T-helper 22 cell (primary cell): Measurements from ENCODE around the gene IQGAP2.
"Not testable (repeated sequence)": the region's sequence is repeated elsewhere in the genome, so short reads cannot be mapped to it uniquely, and the experiment has no call there.

ENCODE experiments used
- DNase-seq: peaks from one replicate; pipeline ENCODE4 v3.0.0-alpha.2; 2020; ENCODE audit warnings: low read depth

IQGAP2 gene

GRCh38 chr5:76657683-76658311 lies 254.7 kb downstream of the IQGAP2 start:
- no peak for DNase-seq

GRCh38 chr5:76660360-76660759 lies 257.3 kb downstream of the IQGAP2 start:
- no peak for DNase-seq

- DNase-seq = no peak
Measured at GRCh38 chr5:76662521-76662920, 259.4 kb downstream of the IQGAP2 start.

GRCh38 chr5:76663573-76663972 lies 260.5 kb downstream of the IQGAP2 start:
- DNase-seq = no peak

- no peak for DNase-seq
Measured at GRCh38 chr5:76664079-76664478, 261.0 kb downstream of the IQGAP2 start.

- DNase-seq = no peak
Measured at GRCh38 chr5:76667495-76667894, 264.4 kb downstream of the IQGAP2 start.

- DNase-seq = no peak
Measured at GRCh38 chr5:76669245-76669644, 266.2 kb downstream of the IQGAP2 start.

GRCh38 chr5:76670508-76670907 lies 267.4 kb downstream of the IQGAP2 start:
- DNase-seq = no peak

- DNase-seq = no peak
Measured at GRCh38 chr5:76672242-76672641, 269.2 kb downstream of the IQGAP2 start.

GRCh38 chr5:76673125-76673524 lies 270.0 kb downstream of the IQGAP2 start:
- no peak for DNase-seq

GRCh38 chr5:76674330-76675066 lies 271.4 kb downstream of the IQGAP2 start:
- DNase-seq = no peak

- no peak for DNase-seq
Measured at GRCh38 chr5:76675364-76675763, 272.3 kb downstream of the IQGAP2 start.

- no peak for DNase-seq
Measured at GRCh38 chr5:76677849-76678472, 274.9 kb downstream of the IQGAP2 start.

GRCh38 chr5:76679231-76679630 lies 276.1 kb downstream of the IQGAP2 start:
- no peak for DNase-seq

GRCh38 chr5:76680826-76681225 lies 277.7 kb downstream of the IQGAP2 start:
- not testable (repeated sequence) for DNase-seq

GRCh38 chr5:76681287-76681686 lies 278.2 kb downstream of the IQGAP2 start:
- no peak for DNase-seq

GRCh38 chr5:76682387-76682786 lies 279.3 kb downstream of the IQGAP2 start:
- DNase-seq = no peak

GRCh38 chr5:76683816-76684731 lies 281.0 kb downstream of the IQGAP2 start:
- DNase-seq = no peak

- no peak for DNase-seq
Measured at GRCh38 chr5:76684756-76685519, 281.9 kb downstream of the IQGAP2 start.

GRCh38 chr5:76685704-76686103 lies 282.6 kb downstream of the IQGAP2 start:
- no peak for DNase-seq

- no peak for DNase-seq
Measured at GRCh38 chr5:76688212-76688611, 285.1 kb downstream of the IQGAP2 start.
